ENCODE data around the gene SMARCC1. TPM values are rescaled to one million over a fixed set of nuclear protein-coding genes. Genes with fewer than 3 reads are reported as not detected.

SMARCC1 gene
- total and polyA plus RNA-seq, 2 of the 4 experiments (the other 2 are of a cell fraction): 18.6 to 39.6 TPM

DNA sequence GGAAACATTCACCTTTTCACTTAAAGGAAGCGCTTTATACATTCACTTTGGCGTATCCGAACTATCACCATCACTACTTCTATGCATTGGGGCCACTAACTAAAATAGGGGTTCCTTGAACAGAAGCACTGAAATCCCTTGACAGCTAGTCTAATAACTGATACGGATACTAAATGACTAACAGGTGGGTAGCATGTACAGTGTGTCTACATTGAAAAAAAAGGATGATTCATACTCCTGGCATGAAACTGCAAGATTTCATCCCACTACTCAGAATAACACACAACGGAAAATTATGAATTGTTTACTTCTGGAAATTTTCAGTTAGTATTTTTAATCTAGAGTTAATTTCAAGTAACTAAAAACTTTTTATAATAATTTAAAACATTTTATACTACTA, 96.7 kb downstream of the SMARCC1 start:
- Histone ChIP-seq H3K9me3 (ENCODE audit: control insufficient read depth, insufficient read depth, low read length) (no peaks in the 10 kb centered on the region), H2AFZ (replicated peaks; ENCODE audit: low read length, poor library complexity) (no peak overlapping the region), H2AK5ac (ENCODE audit: low read depth, low read length) (no peak overlapping the region), H3K4me2 (ENCODE audit: low read depth, low read length) (no peak overlapping the region), H3K27me3 (ENCODE audit: control insufficient read depth, insufficient read depth, low read length) (no peaks in the 10 kb centered on the region), H2BK15ac (ENCODE audit: low read depth, low read length) (no peak overlapping the region), H3K9ac (ENCODE audit: low read depth, low read length) (no peak overlapping the region), H3K4me3 (ENCODE audit: insufficient read depth, low read depth, low read length) (no peak overlapping the region), H4K8ac (ENCODE audit: low read depth in 2 of 2, low read length in 2 of 2) (no peak overlapping the region), H3K4ac (ENCODE audit: low read depth, low read length) (no peak overlapping the region), H2BK5ac (ENCODE audit: low read depth, low read length, poor library complexity, severe bottlenecking) (no peak overlapping the region), H2AK9ac (replicated peaks; ENCODE audit: low read depth, low read length, poor library complexity) (no peak overlapping the region), H3K9me1 (ENCODE audit: insufficient read depth, low read length) (0 out of 2 replicates have a peak, but pooled peaks cover 3% of the 10 kb centered on the region), H3K23ac (ENCODE audit: low read depth, low read length) (no peak overlapping the region), H4K5ac (ENCODE audit: low read depth, low read length) (no peak overlapping the region), H3K56ac (ENCODE audit: extremely low read depth, insufficient read depth, low read length) (no peak overlapping the region), H4K20me1 (ENCODE audit: insufficient read depth, low read length) (0 out of 2 replicates have a peak, but pooled peaks cover 2% of the 10 kb centered on the region), H3K4me1 (ENCODE audit: control insufficient read depth, insufficient read depth, low read length) (no peaks in the 10 kb centered on the region; the same call in 1 of the 2 replicates), H4K91ac (ENCODE audit: insufficient read depth, low read depth, low read length) (no peak overlapping the region), H3K36me3 (ENCODE audit: control insufficient read depth, insufficient read depth, low read length) (peaks cover 29% of the 10 kb centered on the region), H3K79me1 (ENCODE audit: low read depth in 1 of 2, low read length in 2 of 2) (peaks cover 0 to 13% of the 10 kb centered on the region in 2 experiments; a peak in 3 of 4 replicates), H3K14ac (replicated peaks; ENCODE audit: low read depth, low read length) (no peak overlapping the region), H2BK120ac (ENCODE audit: low read depth, low read length) (no peak overlapping the region), H3K18ac (ENCODE audit: low read depth, low read length) (no peak overlapping the region), H2BK20ac (ENCODE audit: low read depth, low read length) (no peak overlapping the region), H3K27ac (ENCODE audit: insufficient read depth, low read length) (no peak overlapping the region)
- TF ChIP-seq RAD21 (IDR thresholded peaks at IDR 0.05; ENCODE audit: low read length): no peak
- TF ChIP-seq, protein P1, sequence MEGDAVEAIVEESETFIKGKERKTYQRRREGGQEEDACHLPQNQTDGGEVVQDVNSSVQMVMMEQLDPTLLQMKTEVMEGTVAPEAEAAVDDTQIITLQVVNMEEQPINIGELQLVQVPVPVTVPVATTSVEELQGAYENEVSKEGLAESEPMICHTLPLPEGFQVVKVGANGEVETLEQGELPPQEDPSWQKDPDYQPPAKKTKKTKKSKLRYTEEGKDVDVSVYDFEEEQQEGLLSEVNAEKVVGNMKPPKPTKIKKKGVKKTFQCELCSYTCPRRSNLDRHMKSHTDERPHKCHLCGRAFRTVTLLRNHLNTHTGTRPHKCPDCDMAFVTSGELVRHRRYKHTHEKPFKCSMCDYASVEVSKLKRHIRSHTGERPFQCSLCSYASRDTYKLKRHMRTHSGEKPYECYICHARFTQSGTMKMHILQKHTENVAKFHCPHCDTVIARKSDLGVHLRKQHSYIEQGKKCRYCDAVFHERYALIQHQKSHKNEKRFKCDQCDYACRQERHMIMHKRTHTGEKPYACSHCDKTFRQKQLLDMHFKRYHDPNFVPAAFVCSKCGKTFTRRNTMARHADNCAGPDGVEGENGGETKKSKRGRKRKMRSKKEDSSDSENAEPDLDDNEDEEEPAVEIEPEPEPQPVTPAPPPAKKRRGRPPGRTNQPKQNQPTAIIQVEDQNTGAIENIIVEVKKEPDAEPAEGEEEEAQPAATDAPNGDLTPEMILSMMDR (conservative IDR thresholded peaks at IDR 0.05; ENCODE audit: low read depth, low read length): no peak
- TF ChIP-seq MAFK (IDR thresholded peaks at IDR 0.05; ENCODE audit: low read depth, low read length): no peak
- TF ChIP-seq RCOR1 (IDR thresholded peaks at IDR 0.05; ENCODE audit: insufficient replicate concordance, low read length): no peak
- TF ChIP-seq, protein P2, sequence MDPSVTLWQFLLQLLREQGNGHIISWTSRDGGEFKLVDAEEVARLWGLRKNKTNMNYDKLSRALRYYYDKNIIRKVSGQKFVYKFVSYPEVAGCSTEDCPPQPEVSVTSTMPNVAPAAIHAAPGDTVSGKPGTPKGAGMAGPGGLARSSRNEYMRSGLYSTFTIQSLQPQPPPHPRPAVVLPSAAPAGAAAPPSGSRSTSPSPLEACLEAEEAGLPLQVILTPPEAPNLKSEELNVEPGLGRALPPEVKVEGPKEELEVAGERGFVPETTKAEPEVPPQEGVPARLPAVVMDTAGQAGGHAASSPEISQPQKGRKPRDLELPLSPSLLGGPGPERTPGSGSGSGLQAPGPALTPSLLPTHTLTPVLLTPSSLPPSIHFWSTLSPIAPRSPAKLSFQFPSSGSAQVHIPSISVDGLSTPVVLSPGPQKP (IDR thresholded peaks at IDR 0.05; ENCODE audit: borderline replicate concordance, low read depth, low read length): no peak
- TF ChIP-seq CEBPB (IDR thresholded peaks at IDR 0.05; ENCODE audit: low read depth, low read length): no peak
- TF ChIP-seq BHLHE40 (IDR thresholded peaks at IDR 0.05; ENCODE audit: low read depth, low read length): no peak
- TF ChIP-seq, protein P3, sequence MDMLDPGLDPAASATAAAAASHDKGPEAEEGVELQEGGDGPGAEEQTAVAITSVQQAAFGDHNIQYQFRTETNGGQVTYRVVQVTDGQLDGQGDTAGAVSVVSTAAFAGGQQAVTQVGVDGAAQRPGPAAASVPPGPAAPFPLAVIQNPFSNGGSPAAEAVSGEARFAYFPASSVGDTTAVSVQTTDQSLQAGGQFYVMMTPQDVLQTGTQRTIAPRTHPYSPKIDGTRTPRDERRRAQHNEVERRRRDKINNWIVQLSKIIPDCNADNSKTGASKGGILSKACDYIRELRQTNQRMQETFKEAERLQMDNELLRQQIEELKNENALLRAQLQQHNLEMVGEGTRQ (IDR thresholded peaks at IDR 0.05; ENCODE audit: low read depth, low read length): no peak
- TF ChIP-seq NFE2L2 (IDR thresholded peaks at IDR 0.05; ENCODE audit: low read depth, low read length): no peak
- no peak for TF ChIP-seq SMC3 (IDR thresholded peaks at IDR 0.05; ENCODE audit: low read depth, low read length)
- TF ChIP-seq POLR2A (IDR thresholded peaks at IDR 0.05; ENCODE audit: low read depth, low read length): no peak
- TF ChIP-seq MXI1 (IDR thresholded peaks at IDR 0.05; ENCODE audit: borderline replicate concordance, low read depth, low read length): no peak
- intact Hi-C loops (cut with micrococcal nuclease): no loop called here
- dilution Hi-C loops (cut with HindIII; ENCODE audit: low sequenced_read_pairs, unreplicated experiment): no loop called here
- in situ Hi-C loops (cut with MboI; ENCODE audit: low sequenced_read_pairs): no loop called here
- ChIA-PET POLR2A (ENCODE audit: unreplicated experiment) (no interaction called here), CTCF (interaction anchor here (0.6 kb wide), 1 partner anchor 1401 kb away, joined by 3 read pairs; no protein-coding TSS in a partner anchor)
- no CpG with 5 or more reads among the region's 5 CpGs for WGBS, 2 experiments (ENCODE audit: extremely low coverage in 2 of 2, insufficient read length in 1 of 2)
- ATAC-seq (ENCODE audit: low read depth): no peak
- no TSS peak for BruUV-seq (replicated peaks)
- peak; percentile 50 for DNase-seq
